Measurements from ENCODE around the gene SPINK6. TPM values are rescaled to one million over a fixed set of nuclear protein-coding genes. Genes with fewer than 3 reads are reported as not detected.

Gene SPINK6
- total RNA-seq, 1 donor from 2014 or later: not detected

- H3K27me3 ChIP-seq (ENCODE audit: low read depth): no peaks in the 10 kb centered on the region
- intact Hi-C loops (cut with DNase I): no loop called here
- TF ChIP-seq CTCF (IDR thresholded peaks at IDR 0.05): no peak
- H3K4me1 ChIP-seq: peaks cover 8% of the 10 kb centered on the region
- ATAC-seq (no peak), DNase-seq (no peak)
- H3K4me3 ChIP-seq: no peak overlapping the region
- no peak overlapping the region for H3K27ac ChIP-seq
- H3K36me3 ChIP-seq: no peaks in the 10 kb centered on the region
- no peaks in the 10 kb centered on the region for H3K9me3 ChIP-seq
Measured at GRCh38 chr5:148205865-148206264, 3.0 kb downstream of the SPINK6 start.

- Histone ChIP-seq H3K36me3 (no peaks in the 10 kb centered on the region), H3K9me3 (no peaks in the 10 kb centered on the region), H3K4me1 (peaks cover 8% of the 10 kb centered on the region), H3K27ac (no peak overlapping the region), H3K4me3 (no peak overlapping the region), H3K27me3 (ENCODE audit: low read depth) (no peaks in the 10 kb centered on the region)
- intact Hi-C loops (cut with DNase I): no loop called here
- ATAC-seq: no peak
- no peak for TF ChIP-seq CTCF (IDR thresholded peaks at IDR 0.05)
- DNase-seq: no peak
Measured at GRCh38 chr5:148206620-148207019, 3.8 kb downstream of the SPINK6 start.

GRCh38 chr5:148208226-148208625 lies 5.4 kb downstream of the SPINK6 start:
- ATAC-seq (no peak), DNase-seq (no peak)
- intact Hi-C loops (cut with DNase I): no loop called here
- Histone ChIP-seq H3K27me3 (ENCODE audit: low read depth) (no peaks in the 10 kb centered on the region), H3K4me3 (no peak overlapping the region), H3K36me3 (no peaks in the 10 kb centered on the region), H3K9me3 (no peaks in the 10 kb centered on the region), H3K4me1 (peaks cover 8% of the 10 kb centered on the region), H3K27ac (no peak overlapping the region)
- TF ChIP-seq CTCF (IDR thresholded peaks at IDR 0.05): no peak

GRCh38 chr5:148209151-148209770 lies 6.4 kb downstream of the SPINK6 start:
- no peak for TF ChIP-seq CTCF (IDR thresholded peaks at IDR 0.05)
- Histone ChIP-seq H3K9me3 (no peaks in the 10 kb centered on the region), H3K36me3 (no peaks in the 10 kb centered on the region), H3K4me1 (peaks cover 8% of the 10 kb centered on the region), H3K27me3 (ENCODE audit: low read depth) (no peaks in the 10 kb centered on the region), H3K4me3 (no peak overlapping the region), H3K27ac (no peak overlapping the region)
- DNase-seq (no peak), ATAC-seq (no peak)
- intact Hi-C loops (cut with DNase I): no loop called here

- no peak for DNase-seq
- no peak overlapping the region for H3K4me3 ChIP-seq
- intact Hi-C loops (cut with DNase I): no loop called here
- H3K27me3 ChIP-seq (ENCODE audit: low read depth): no peaks in the 10 kb centered on the region
- H3K9me3 ChIP-seq: no peaks in the 10 kb centered on the region
- H3K4me1 ChIP-seq: no peaks in the 10 kb centered on the region
- TF ChIP-seq CTCF (IDR thresholded peaks at IDR 0.05): no peak
- H3K36me3 ChIP-seq: no peaks in the 10 kb centered on the region
- H3K27ac ChIP-seq: no peak overlapping the region
- no peak for ATAC-seq
Measured at GRCh38 chr5:148214665-148215185, 11.9 kb downstream of the SPINK6 start.
